Fibroblast of skin of right quadriceps (primary cell): Measurements from ENCODE around the gene STARD9.
"Not testable (repeated sequence)": the region's sequence is repeated elsewhere in the genome, so short reads cannot be mapped to it uniquely, and the experiment has no call there.

ENCODE experiments used
- DNase-seq: peaks from one replicate; pipeline ENCODE4 v3.0.0-alpha.2; 2013

STARD9 gene

DNA sequence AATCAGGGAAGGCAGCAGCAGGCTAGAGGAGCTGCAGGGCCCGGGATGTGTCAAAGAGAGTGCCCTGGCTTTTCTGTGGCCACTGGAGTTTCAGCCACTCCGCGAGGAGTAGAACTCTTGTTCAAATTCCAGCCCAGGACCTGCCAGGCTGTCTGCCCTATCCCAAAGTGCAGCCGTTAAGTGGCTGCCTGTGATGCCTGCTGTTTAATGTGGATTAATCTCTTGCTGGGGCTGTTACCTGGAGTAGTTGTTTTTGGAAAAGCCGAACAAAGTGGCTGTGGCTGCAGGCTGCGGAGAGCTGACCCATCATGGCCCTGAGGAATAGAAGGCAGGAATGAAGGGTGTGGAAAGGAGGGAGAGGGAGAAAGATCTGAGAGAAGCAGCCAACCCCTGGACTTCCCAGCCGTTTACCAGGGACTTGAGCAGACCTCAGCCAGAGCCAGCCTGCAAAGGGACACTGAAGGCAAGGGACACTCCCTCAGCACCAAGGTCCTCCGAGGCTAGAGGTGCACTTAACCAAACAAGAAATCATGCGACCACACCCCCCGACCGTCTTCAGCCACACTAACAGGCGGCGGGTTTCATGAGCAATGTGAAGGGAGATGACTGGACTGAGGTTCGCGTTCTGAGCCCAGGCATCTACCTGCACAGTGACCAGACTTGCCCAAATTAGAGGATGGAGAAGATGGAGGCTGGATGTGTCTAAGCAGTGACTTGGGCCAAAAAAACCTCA is 156.9 kb downstream of the STARD9 start:
- DNase-seq = no peak

DNA sequence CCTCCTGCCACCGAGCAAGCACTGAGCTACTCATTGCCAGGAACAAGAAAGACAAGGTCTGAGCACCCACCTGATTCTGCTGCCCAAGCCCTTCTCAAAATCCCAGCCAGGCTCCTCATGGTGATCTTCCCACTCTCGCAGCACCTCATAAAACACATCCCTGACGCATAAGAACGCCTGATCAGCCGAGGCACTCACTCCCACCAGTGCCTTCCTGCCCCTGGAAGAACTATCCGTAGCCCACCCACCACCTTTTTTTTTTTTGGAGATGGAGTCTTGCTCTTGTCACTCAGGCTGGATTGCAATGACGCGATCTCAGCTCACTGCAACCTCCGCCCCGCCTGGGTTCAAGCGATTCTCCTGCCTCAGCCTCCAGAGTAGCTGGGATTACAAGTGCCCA is 157.6 kb downstream of the STARD9 start:
- DNase-seq = no peak

DNA sequence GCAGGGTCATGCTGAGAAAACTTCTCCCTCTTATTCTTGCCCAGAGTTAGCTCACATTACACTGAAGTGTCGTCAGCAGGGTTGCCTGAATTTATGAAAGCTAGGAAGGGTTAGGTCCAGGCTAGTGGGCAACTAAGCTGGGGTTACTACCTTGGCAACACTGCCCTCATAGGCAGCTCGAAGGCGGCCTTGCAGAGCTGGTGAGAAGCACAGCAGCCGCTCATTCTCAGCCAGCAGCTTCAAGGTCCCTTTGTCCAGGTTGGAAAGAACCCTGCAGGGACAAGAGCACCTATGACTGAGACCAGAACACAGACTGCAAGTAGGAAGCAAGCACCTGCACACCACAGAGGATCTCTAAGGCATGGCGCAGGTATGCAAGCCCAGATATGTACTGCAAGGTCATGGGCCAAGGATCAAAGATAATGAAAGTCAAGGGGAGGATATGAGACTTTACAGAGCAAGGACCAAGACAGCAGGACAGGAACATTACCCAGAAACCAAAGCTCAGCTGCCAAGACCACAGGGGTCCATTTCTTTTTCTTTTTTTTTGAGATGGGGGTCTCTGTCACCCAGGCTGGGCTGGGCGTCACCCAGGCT is 158.8 kb downstream of the STARD9 start:
- DNase-seq = no peak

GRCh38 chr15:42735382-42736165 is 160.2 kb downstream of the STARD9 start:
- no peak for DNase-seq

DNA sequence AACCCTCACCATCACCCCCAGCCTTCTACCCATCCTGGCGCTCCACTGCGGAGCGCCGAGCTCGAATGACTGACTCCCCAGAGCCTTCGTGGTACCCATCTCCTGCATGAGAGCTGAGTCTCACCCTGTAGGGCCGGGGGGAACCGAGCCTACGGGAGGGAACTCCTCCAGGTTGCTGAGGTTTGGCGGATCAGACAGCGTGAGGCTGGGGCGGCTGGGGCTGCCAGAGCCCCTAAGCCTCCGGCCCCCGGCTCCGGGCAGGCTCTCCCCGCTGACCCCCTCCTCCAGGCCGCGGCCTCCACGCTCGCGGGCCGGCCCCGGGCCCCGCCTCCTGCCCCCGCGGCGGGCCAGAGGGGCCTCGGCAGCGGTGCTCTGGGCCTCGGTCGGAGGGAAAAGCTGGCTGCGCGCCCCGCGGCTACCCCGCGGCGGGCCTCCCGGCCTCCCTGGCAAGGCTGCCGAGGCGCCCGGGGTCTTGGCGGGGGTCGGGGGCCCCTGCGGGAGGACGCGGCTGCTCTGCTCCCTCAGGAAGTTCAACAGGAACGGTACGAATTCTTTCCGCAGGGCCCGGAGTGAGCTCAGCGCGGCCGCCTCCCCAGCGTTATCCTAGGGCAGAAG is 160.9 kb downstream of the STARD9 start:
- no peak for DNase-seq

DNA sequence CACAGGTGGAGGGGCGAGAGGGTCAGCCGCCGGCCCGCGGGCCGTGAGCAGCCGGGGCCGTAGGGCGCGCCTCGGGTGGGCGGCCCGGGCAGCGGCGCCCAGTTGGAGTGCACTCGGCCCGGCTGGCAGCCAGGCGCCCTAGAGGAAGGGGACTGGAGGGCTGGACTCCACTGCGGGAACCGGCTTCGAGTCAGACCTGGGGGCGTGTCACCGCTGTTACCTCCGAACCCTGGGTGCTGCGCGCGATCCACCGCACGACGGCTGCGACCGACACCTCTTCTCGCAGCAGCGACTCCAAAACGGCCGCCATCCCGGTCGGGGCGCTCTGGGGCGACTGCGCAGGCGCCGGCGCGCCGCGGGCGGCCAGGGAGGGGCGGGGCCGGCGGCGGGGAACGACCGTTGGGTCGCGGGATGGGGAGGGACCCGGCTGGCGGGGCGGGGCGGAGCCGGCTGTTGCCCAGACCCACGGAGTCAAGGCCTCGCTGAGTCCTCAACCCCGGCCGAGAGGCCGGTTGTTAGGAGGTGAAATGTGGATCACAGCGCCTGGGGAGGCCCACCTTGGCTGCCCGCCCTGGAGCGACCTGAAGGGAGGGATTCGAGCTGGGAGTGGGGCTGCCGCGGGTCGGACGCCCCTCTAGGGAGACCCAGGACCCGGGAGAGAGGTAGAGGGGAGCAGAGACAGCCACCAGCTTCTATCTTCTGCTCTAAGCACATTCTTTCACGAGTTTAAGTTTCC is 161.6 kb downstream of the STARD9 start, which contains the start of gene CDAN1:
CDAN1 (minus strand) TSS at position 336 of the 736 bp plus-strand sequence; CDS start at position 310, 26 bp downstream.
- DNase-seq = peak; percentile 81

DNA sequence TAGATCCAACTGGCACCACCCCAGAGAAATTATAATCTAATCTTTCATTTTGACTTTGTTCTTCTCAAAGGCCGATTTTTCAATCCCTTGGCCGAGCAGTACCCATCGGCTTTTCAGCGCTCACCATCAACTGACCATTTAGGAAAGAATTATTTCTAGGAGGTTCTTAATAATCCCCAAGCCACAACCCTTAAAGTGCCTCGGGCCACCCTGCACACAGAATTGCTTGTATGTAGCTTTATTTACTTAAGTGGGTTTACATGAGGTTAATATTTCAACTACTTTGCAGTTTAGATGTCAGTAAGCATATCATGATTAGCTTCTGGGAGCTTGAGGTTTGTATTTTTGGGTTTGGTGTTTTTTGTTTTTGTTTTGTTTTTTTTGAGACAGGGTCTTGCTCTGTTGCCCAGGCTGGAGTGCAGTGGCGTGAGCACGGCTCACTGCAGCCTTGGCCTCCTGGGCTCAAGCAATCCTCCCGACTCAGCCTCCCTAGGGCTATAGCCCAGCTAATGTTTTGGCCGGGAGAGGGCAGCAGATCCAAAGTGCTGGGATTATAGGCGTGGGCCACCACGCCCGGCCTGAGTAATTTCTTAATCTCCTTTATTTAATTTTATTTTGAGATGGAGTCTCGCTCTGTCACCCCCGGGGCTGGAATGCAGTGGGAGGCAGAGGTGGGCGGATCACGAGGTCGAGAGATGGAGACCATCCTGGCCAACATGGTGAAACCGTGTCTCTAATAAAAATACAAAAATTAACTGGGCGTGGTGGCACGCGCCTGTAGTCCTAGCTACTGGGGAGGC is 162.3 kb downstream of the STARD9 start:
- DNase-seq = no peak

- DNase-seq = peak; percentile 65
Measured at GRCh38 chr15:42741710-42742109, 166.3 kb downstream of the STARD9 start.

DNA sequence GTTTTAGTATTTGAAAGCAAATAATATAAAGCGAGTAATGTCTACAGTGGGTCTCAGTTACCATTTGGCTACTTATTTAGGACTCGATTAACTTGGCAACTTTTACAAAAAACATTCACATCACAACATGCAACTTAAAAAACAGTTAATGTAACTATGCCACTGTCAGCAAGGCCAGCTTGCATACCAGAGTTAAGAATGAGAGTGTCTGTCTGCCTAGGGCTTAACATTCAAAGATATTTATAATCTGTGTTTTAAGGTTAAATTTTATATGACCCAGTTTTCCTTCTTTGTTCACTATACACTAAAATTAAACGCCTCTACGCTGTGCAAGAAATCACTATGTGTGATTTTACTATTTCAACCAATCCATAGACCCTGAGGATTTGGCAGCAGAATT is 166.7 kb downstream of the STARD9 start:
- no peak for DNase-seq

GRCh38 chr15:42744195-42744594 is 168.8 kb downstream of the STARD9 start:
- DNase-seq = no peak

GRCh38 chr15:42749266-42749665 is 173.9 kb downstream of the STARD9 start:
- no peak for DNase-seq

DNA sequence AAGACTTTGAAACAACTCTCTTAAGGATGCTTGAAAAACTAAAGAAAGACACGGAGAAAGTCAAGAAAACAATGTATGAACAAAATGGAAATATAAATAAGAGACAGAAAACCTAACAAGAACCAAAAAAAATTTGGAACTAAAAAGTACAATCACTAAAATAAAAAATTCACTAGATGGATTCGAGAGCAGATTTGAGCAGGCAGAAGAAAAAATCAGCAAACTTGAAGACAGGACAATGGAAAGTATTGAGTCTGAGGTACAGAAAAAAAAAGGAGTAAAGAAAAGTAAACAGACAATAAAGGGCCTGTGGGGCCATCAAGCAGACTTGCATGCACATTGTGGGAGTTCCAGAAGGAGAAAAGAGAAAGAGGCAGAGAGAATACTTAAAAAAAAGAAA is 174.9 kb downstream of the STARD9 start:
- DNase-seq = no peak

DNA sequence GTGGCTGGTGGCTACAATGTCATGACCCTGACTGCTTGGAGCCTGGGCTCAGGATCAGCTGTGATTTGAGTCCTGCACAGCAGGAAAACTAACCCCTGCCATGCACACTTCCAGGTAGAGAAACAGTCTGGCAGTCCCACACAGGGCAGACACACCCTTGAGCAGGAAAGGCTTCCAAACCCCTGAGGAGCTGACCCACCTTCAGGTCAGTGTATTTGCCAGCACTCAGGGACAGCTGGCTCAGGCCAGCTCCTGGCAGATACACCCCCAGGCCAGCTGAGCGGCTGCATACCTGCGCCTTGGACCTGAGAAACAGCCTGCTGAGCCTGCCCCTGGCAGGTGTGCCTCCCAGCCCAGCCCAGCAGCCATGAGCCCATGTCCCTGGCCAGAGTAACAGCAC is 183.7 kb downstream of the STARD9 start:
- DNase-seq = no peak

GRCh38 chr15:42760759-42761158 is 185.4 kb downstream of the STARD9 start:
- DNase-seq = no peak

DNA sequence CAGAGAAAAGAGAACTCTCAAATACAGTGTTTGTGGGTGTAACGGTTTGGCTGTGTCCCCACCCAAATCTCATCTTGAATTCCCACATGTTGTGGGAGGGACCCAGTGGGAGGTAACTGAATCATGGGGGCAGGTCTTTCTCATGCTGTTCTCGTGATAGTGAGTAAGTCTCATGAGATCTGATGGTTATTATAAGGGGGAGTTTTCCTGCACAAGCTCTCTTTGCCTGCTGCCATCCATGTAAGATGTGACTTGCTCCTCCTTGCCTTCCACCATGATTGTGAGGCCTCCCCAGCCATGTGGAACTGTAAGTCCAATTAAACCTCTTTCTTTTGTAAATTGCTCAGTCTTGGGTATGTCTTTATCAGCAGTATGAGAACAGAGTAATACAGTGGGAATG is 186.4 kb downstream of the STARD9 start:
- DNase-seq = not testable (repeated sequence)

- DNase-seq = not testable (repeated sequence)
Measured at GRCh38 chr15:42764154-42764731, 188.8 kb downstream of the STARD9 start.

DNA sequence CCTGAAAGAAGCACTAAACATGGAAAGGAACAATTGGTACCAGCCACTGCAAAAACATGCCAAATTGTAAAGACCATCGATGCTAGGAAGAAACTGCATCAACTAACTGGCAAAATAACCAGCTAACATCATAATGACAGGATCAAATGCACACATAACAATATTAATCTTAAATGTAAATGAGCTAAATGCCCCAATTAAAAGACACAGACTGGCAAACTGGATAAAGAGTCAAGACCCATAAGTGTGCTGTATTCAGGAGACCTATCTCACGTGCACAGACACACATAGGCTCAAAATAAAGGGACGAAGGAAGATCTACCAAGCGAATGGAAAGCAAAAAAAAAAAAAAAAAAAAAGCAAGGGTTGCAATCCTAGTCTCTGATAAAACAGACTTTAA is 190.7 kb downstream of the STARD9 start:
- not testable (repeated sequence) for DNase-seq
